ENCODE results near the gene RRAGD. TPM values are rescaled to one million over a fixed set of nuclear protein-coding genes. Genes with fewer than 3 reads are reported as not detected.
A peak's percentile ranks its signal among the peaks of the same experiment; 100 is the strongest.

The RRAGD gene
- total RNA-seq, 1 donor from 2014 or later, result 3.8 TPM

DNA sequence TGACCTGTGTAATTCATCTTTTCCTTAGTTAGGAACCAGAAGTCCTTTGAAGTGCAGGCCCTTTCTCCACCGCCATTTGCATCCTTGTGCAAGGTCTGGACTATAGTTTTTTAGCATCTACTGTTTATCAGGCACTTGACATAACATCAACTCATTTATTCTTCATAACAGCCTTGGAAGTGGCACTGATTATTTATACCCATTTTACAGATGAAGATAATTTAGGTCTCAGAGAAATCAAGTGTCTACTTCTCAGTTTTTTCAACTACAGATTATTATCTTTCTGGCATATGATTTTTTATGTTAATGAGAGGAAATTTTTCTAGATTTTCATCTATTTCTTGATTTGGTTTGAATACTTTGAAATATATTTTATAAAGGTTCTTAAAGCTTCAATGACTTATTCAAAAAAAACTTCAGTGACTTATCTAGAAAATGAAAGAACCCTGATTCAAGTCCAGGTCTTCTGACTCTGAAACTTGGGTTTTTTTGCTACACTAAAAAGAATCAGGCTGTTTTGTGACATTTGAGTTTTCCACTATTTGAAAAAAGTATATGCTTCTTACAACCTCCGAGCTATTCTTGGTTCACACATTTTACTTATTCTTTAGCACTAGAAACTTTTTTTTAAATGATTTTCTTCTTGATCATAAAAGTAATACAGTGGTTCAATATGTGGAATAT is 56.4 kb downstream of the RRAGD start:
- no peaks in the 10 kb centered on the region for H3K27me3 ChIP-seq (ENCODE audit: insufficient read depth, low read length)
- H3K27ac ChIP-seq (ENCODE audit: low read depth, low read length), result no peak overlapping the region
- H3K9me3 Mint-ChIP-seq (ENCODE audit: unreplicated experiment), result no peaks in the 10 kb centered on the region
- TF ChIP-seq, protein P1, sequence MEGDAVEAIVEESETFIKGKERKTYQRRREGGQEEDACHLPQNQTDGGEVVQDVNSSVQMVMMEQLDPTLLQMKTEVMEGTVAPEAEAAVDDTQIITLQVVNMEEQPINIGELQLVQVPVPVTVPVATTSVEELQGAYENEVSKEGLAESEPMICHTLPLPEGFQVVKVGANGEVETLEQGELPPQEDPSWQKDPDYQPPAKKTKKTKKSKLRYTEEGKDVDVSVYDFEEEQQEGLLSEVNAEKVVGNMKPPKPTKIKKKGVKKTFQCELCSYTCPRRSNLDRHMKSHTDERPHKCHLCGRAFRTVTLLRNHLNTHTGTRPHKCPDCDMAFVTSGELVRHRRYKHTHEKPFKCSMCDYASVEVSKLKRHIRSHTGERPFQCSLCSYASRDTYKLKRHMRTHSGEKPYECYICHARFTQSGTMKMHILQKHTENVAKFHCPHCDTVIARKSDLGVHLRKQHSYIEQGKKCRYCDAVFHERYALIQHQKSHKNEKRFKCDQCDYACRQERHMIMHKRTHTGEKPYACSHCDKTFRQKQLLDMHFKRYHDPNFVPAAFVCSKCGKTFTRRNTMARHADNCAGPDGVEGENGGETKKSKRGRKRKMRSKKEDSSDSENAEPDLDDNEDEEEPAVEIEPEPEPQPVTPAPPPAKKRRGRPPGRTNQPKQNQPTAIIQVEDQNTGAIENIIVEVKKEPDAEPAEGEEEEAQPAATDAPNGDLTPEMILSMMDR (IDR thresholded peaks at IDR 0.05; ENCODE audit: insufficient read depth, low read depth, low read length), result no peak
- TF ChIP-seq EZH2 (IDR thresholded peaks at IDR 0.05; ENCODE audit: insufficient read depth, low read length), result no peak
- no peak overlapping the region for H2AFZ ChIP-seq (ENCODE audit: low read depth, low read length)
- peaks cover 2% of the 10 kb centered on the region for H3K36me3 Mint-ChIP-seq (ENCODE audit: low read depth, unreplicated experiment)
- H3K4me3 Mint-ChIP-seq (ENCODE audit: unreplicated experiment), result no peak overlapping the region
- no peak overlapping the region for H3K4me2 ChIP-seq (ENCODE audit: low read length)
- H3K4me1 ChIP-seq (ENCODE audit: insufficient read depth, low read length), result peaks cover 5% of the 10 kb centered on the region
- H3K27ac Mint-ChIP-seq (ENCODE audit: unreplicated experiment), result no peak overlapping the region
- no peak for FAIRE-seq
- H3K36me3 ChIP-seq (ENCODE audit: insufficient read depth, low read length), result no peaks in the 10 kb centered on the region
- H3K9me3 ChIP-seq (ENCODE audit: insufficient read depth, low read depth, low read length), result no peaks in the 10 kb centered on the region
- peaks cover 26% of the 10 kb centered on the region for H3K79me2 ChIP-seq (ENCODE audit: insufficient read depth, low read length)
- no peak overlapping the region for H3K9ac ChIP-seq (ENCODE audit: low read length)
- H3K27me3 Mint-ChIP-seq (ENCODE audit: low read depth, unreplicated experiment), result no peaks in the 10 kb centered on the region
- H3K4me3 ChIP-seq (ENCODE audit: insufficient read depth, low read depth, low read length), result no peak overlapping the region
- H3K4me1 Mint-ChIP-seq (ENCODE audit: low read depth, unreplicated experiment), result peaks cover 15% of the 10 kb centered on the region
- H4K20me1 ChIP-seq (ENCODE audit: insufficient read depth, low read length), result peaks cover 12% of the 10 kb centered on the region
- no peak for DNase-seq (ENCODE audit: low read depth)

DNA sequence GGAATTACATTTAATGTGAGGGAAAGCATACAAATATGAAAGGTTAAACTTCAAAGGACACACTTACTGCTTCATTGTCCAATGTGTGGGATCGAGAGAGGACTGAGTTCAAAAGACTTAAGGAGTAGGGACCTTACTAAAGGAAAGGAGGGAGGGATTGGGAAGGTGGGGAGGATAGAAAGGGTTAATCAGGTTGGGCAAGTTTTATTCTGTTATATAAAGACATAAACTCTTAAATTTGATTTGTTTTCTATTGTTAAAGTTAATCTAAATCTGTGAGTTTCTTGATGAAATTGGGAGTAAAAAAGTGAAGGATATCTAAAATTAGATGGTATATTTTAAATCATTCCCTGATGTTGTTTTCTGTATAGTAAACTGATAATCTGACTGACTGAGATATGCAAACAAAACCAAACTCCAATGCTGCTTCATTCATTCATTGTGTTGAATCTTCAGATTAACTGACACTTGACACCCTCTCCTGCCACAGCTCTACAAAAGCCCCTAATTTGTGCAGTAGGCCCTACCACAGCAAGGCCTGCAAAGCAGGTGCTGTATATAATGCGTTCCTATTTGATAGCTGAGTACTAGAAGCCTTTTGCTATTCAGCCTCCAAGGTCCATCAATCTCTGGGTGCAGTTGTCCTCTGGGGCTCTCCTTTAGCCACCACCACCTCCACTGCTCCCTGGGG is 58.2 kb downstream of the RRAGD start:
- H3K4me2 ChIP-seq (ENCODE audit: low read length), result peak overlapping the region; percentile 83

More for the DNA sequence above, 58.2 kb downstream of the RRAGD start:
- H3K9me3 Mint-ChIP-seq (ENCODE audit: unreplicated experiment), result no peaks in the 10 kb centered on the region
- TF ChIP-seq, protein P1 (IDR thresholded peaks at IDR 0.05; ENCODE audit: insufficient read depth, low read depth, low read length), result no peak
- TF ChIP-seq EZH2 (IDR thresholded peaks at IDR 0.05; ENCODE audit: insufficient read depth, low read length), result no peak
- H3K9me3 ChIP-seq (ENCODE audit: insufficient read depth, low read depth, low read length), result no peaks in the 10 kb centered on the region
- peak overlapping the region; percentile 99 for H3K9ac ChIP-seq (ENCODE audit: low read length)
- DNase-seq (ENCODE audit: low read depth), result no peak
- no peak for FAIRE-seq
- peaks cover 2% of the 10 kb centered on the region for H3K36me3 Mint-ChIP-seq (ENCODE audit: low read depth, unreplicated experiment)
- H3K4me1 Mint-ChIP-seq (ENCODE audit: low read depth, unreplicated experiment), result peaks cover 23% of the 10 kb centered on the region
- H3K79me2 ChIP-seq (ENCODE audit: insufficient read depth, low read length), result peaks cover 44% of the 10 kb centered on the region
- H2AFZ ChIP-seq (ENCODE audit: low read depth, low read length), result no peak overlapping the region
- no peaks in the 10 kb centered on the region for H3K36me3 ChIP-seq (ENCODE audit: insufficient read depth, low read length)
- peak overlapping the region; percentile 83 for H3K4me3 Mint-ChIP-seq (ENCODE audit: unreplicated experiment)
- H3K27me3 ChIP-seq (ENCODE audit: insufficient read depth, low read length), result no peaks in the 10 kb centered on the region
- peaks cover 30% of the 10 kb centered on the region for H4K20me1 ChIP-seq (ENCODE audit: insufficient read depth, low read length)
- H3K27ac ChIP-seq (ENCODE audit: low read depth, low read length), result no peak overlapping the region
- no peaks in the 10 kb centered on the region for H3K27me3 Mint-ChIP-seq (ENCODE audit: low read depth, unreplicated experiment)
- no peak overlapping the region for H3K4me3 ChIP-seq (ENCODE audit: insufficient read depth, low read depth, low read length)
- H3K27ac Mint-ChIP-seq (ENCODE audit: unreplicated experiment), result peak overlapping the region; percentile 82
- peaks cover 21% of the 10 kb centered on the region for H3K4me1 ChIP-seq (ENCODE audit: insufficient read depth, low read length)

Measured in astrocyte (in vitro differentiated cells and primary cell).